A673 (cell line): Measurements from ENCODE around the gene SIGLEC6. TPM values are rescaled to one million over a fixed set of nuclear protein-coding genes. Genes with fewer than 3 reads are reported as not detected.
"Not testable (repeated sequence)": the region's sequence is repeated elsewhere in the genome, so short reads cannot be mapped to it uniquely, and the experiment has no call there.

Experiments
- BruUV-seq: library from RNA; stranded (reverse); fragments of 400-500 nt; replicated peaks from 2 replicates; lab custom pipeline; 2021; lab: Mats Ljungman, UMichigan
- CTCF ChIA-PET: fragments of 300-600 bp; sonication (Branson Sonifier 250); formaldehyde crosslinking; loops from one replicate; lab custom pipeline; 2022; ENCODE audit warnings: antibody characterized with exemption; lab: Charles Lee
- POLR2A ChIA-PET: fragments of 300-600 bp; sonication (Branson Sonifier 250); formaldehyde crosslinking; loops from one replicate; lab custom pipeline; 2022; ENCODE audit warnings: antibody characterized with exemption; ENCODE audit not compliant: low non-redundant PET; lab: Charles Lee
- DNase-seq: peaks from one replicate; pipeline ENCODE4 v3.0.0-alpha.2; 2015; ENCODE audit warnings: low spot score
- H3K27ac ChIP-seq: fragments of 200-600 bp; sonication (generic); 2 replicates; pipeline ENCODE4 v1.5.1; 2016; ENCODE audit warnings: mixed run types, low read depth, mild to moderate bottlenecking, mixed read lengths, antibody characterized with exemption, low read length; ENCODE audit not compliant: poor library complexity, severe bottlenecking
- H3K27me3 ChIP-seq: fragments of 200-600 bp; sonication (generic); replicated peaks from 2 replicates; pipeline ENCODE4 v1.6.1; 2017; ENCODE audit warnings: mixed run types, low read depth, mild to moderate bottlenecking, mixed read lengths, antibody characterized with exemption, low read length; ENCODE audit not compliant: insufficient read depth, poor library complexity
- H3K36me3 ChIP-seq: fragments of 200-600 bp; sonication (generic); 2 replicates; pipeline ENCODE4 v1.6.1; 2016; ENCODE audit warnings: mixed run types, mild to moderate bottlenecking, mixed read lengths, antibody characterized with exemption, low read length; ENCODE audit not compliant: insufficient read depth, poor library complexity, severe bottlenecking
- H3K4me1 ChIP-seq: fragments of 200-600 bp; sonication (generic); 2 replicates; pipeline ENCODE4 v1.6.1; 2017; ENCODE audit warnings: mixed run types, mild to moderate bottlenecking, mixed read lengths, antibody characterized with exemption, low read length; ENCODE audit not compliant: insufficient read depth, poor library complexity, severe bottlenecking
- H3K4me3 ChIP-seq: fragments of 200-600 bp; sonication (generic); 2 replicates; pipeline ENCODE4 v1.5.1; 2016; ENCODE audit warnings: low read depth, mixed run types, mild to moderate bottlenecking, mixed read lengths, low read length; ENCODE audit not compliant: poor library complexity, severe bottlenecking
- H3K9me3 ChIP-seq: fragments of 200-600 bp; sonication (generic); 2 replicates; pipeline ENCODE4 v1.6.1; 2016; ENCODE audit warnings: mixed run types, low read depth, mild to moderate bottlenecking, mixed read lengths, antibody characterized with exemption, low read length; ENCODE audit not compliant: poor library complexity, severe bottlenecking
- CTCF ChIP-seq: fragments of 300-800, 200-600 bp; sonication (generic); conservative IDR thresholded peaks from 2 replicates; pipeline ENCODE4 v1.5.1; 2017; ENCODE audit warnings: low read depth, mild to moderate bottlenecking, antibody characterized with exemption, low read length, moderate library complexity, mixed read lengths
- EZH2 ChIP-seq: fragments of 200-600 bp; sonication (generic); IDR thresholded peaks from 2 replicates; pipeline ENCODE4 v1.6.1; 2017; ENCODE audit warnings: borderline replicate concordance, low read depth, mild to moderate bottlenecking, mixed read lengths, antibody characterized with exemption, low read length; ENCODE audit not compliant: poor library complexity, severe bottlenecking
- intact Hi-C: fragments of 100-400 bp; cut with micrococcal nuclease; formaldehyde crosslinking; loops from one replicate; pipeline ENCODE4 v1.10.0; 2022; ENCODE audit not compliant: unreplicated experiment
- total RNA-seq: library from RNA; stranded (reverse); gene quantifications from 2 replicates; pipeline ENCODE4 v1.2.3, GENCODE V29; 2021

The SIGLEC6 gene
- total RNA-seq, 1 experiment from 2014 or later, result not detected

- CTCF ChIA-PET, result no interaction called here
- intact Hi-C loops, result no loop called here
- TF ChIP-seq CTCF, result no peak
- no peak for TF ChIP-seq EZH2
These were observed 28.1 kb downstream of the SIGLEC6 start for GRCh38 chr19:51503286-51503817.

GRCh38 chr19:51501594-51502263, 29.7 kb downstream of the SIGLEC6 start, which contains the start of gene SIGLEC12:
SIGLEC12 (minus strand) TSS chr19:51501800; CDS start chr19:51501733, 67 bp downstream.
- no peak within 1 kb of the TSS for H3K4me3 ChIP-seq
- BruUV-seq, result no TSS peak
- H3K4me1 ChIP-seq, result no peaks in the 10 kb centered on the region
- intact Hi-C loops, result no loop called here
- ChIA-PET POLR2A (no interaction called here), CTCF (no interaction called here)
- no peak within 1 kb of the TSS for H3K27ac ChIP-seq
- no peak for TF ChIP-seq EZH2
- no peak for TF ChIP-seq CTCF
- H3K36me3 ChIP-seq, result no peaks in the 10 kb centered on the region
- no peaks in the 10 kb centered on the region for H3K9me3 ChIP-seq
- H3K27me3 ChIP-seq, result peaks cover 22% of the 10 kb centered on the region
- no peak for DNase-seq

More at GRCh38 chr19:51503286-51503817, 28.1 kb downstream of the SIGLEC6 start:
- no TSS peak for BruUV-seq
- H3K36me3 ChIP-seq, result no peaks in the 10 kb centered on the region
- H3K27ac ChIP-seq, result no peak overlapping the region
- POLR2A ChIA-PET, result no interaction called here
- H3K9me3 ChIP-seq, result no peaks in the 10 kb centered on the region
- no peak overlapping the region for H3K4me3 ChIP-seq
- no peaks in the 10 kb centered on the region for H3K4me1 ChIP-seq
- no peak for DNase-seq
- peaks cover 36% of the 10 kb centered on the region for H3K27me3 ChIP-seq

GRCh38 chr19:51500931-51501330, 30.5 kb downstream of the SIGLEC6 start:
- H3K4me3 ChIP-seq, BruUV-seq, CTCF ChIA-PET, H3K36me3 ChIP-seq, POLR2A ChIA-PET, DNase-seq, intact Hi-C loops, H3K4me1 ChIP-seq, H3K9me3 ChIP-seq, H3K27ac ChIP-seq: not testable (repeated sequence)
- H3K27me3 ChIP-seq, result peaks cover 15% of the 10 kb centered on the region
